Suprapubic skin (tissue), 4 donors: ENCODE data around the gene NUDT21. TPM values are rescaled to one million over a fixed set of nuclear protein-coding genes. Genes with fewer than 3 reads are reported as not detected.

Experiments used
- DNase-seq, 2 donors: peaks; one replicate each; pipeline ENCODE4 v3.0.0-alpha.2; 2019; ENCODE audit warnings: low spot score in 2 of 2
- H3K27ac ChIP-seq: fragments of 200-600 bp; sonication (generic); one replicate; pipeline ENCODE4 v1.5.1; 2019
- H3K27me3 ChIP-seq: fragments of 200-600 bp; sonication (generic); one replicate; pipeline ENCODE4 v1.5.1; 2019
- H3K36me3 ChIP-seq: fragments of 200-600 bp; sonication (generic); one replicate; pipeline ENCODE4 v1.5.1; 2019
- H3K4me1 ChIP-seq: fragments of 200-600 bp; sonication (generic); one replicate; pipeline ENCODE4 v1.5.1; 2019
- H3K4me3 ChIP-seq: fragments of 200-600 bp; sonication (generic); one replicate; pipeline ENCODE4 v1.5.1; 2019; ENCODE audit warnings: mild to moderate bottlenecking
- H3K9me3 ChIP-seq: fragments of 200-600 bp; sonication (generic); one replicate; pipeline ENCODE4 v1.5.1; 2019
- CTCF ChIP-seq, 2 donors: fragments of 200-600 bp in 1 of 2; fragments of 450-650 bp in 1 of 2; sonication (generic) in 1 of 2; IDR thresholded peaks; one replicate each; pipeline ENCODE4 v1.5.1; 2016 to 2019; ENCODE audit warnings: antibody characterized with exemption in 2 of 2, mild to moderate bottlenecking in 1 of 2, moderate library complexity in 1 of 2
- EP300 ChIP-seq: sonication (generic); formaldehyde crosslinking; IDR thresholded peaks from one replicate; pipeline ENCODE4 v1.6.1; 2017; ENCODE audit warnings: antibody characterized with exemption
- POLR2A ChIP-seq, 2 donors: fragments of 450-650 bp; IDR thresholded peaks; one replicate each; pipeline ENCODE4 v1.6.1; 2017; ENCODE audit warnings: antibody characterized with exemption in 2 of 2, mild to moderate bottlenecking in 2 of 2, moderate library complexity in 2 of 2
- POLR2AphosphoS5 ChIP-seq, 3 donors: sonication (generic); formaldehyde crosslinking; IDR thresholded peaks; one replicate each; pipeline ENCODE4 v1.6.1; 2017; ENCODE audit warnings: antibody characterized with exemption in 3 of 3
- WGBS: methylation state at CpG from one replicate; pipeline ENCODE4 v1.1.5; 2018; 5-methylcytosine and 5-hydroxymethylcytosine counted together
- total RNA-seq, 4 donors: library from RNA; depleted of rRNA; stranded (reverse); fragments of >200 nt; gene quantifications; one replicate each; pipeline ENCODE4 v1.1.0, GENCODE V29; 2016

NUDT21 gene
- total RNA-seq, 4 donors from 2014 or later = 36.9 to 49.8 (median 39.9) TPM

GRCh38 chr16:56478281-56479049 is 27.3 kb upstream of the NUDT21 start:
- Histone ChIP-seq H3K4me3 (no peak overlapping the region), H3K36me3 (peaks cover 90% of the 10 kb centered on the region), H3K27ac (no peak overlapping the region), H3K9me3 (no peaks in the 10 kb centered on the region), H3K27me3 (no peaks in the 10 kb centered on the region), H3K4me1 (peaks cover 2% of the 10 kb centered on the region)
- no peak for DNase-seq
- TF ChIP-seq CTCF (IDR thresholded peaks at IDR 0.05) (no peak), EP300 (no peak), POLR2A (IDR thresholded peaks at IDR 0.05) (no peak), POLR2AphosphoS5 (IDR thresholded peaks at IDR 0.05) (no peak)
- 85% methylated on average over 2 of the region's 2 CpGs for WGBS

GRCh38 chr16:56477096-56477878 is 26.2 kb upstream of the NUDT21 start:
- Histone ChIP-seq H3K9me3 (no peaks in the 10 kb centered on the region), H3K27me3 (no peaks in the 10 kb centered on the region), H3K4me3 (no peak overlapping the region), H3K27ac (no peak overlapping the region), H3K36me3 (peaks cover 90% of the 10 kb centered on the region), H3K4me1 (peaks cover 2% of the 10 kb centered on the region)
- WGBS = 79% methylated on average over 2 of the region's 2 CpGs
- no peak for DNase-seq
- no peak for TF ChIP-seq POLR2A (IDR thresholded peaks at IDR 0.05)
- no peak for TF ChIP-seq CTCF (IDR thresholded peaks at IDR 0.05)
- TF ChIP-seq POLR2AphosphoS5 (IDR thresholded peaks at IDR 0.05) = no peak
- no peak for TF ChIP-seq EP300

- no peak for TF ChIP-seq EP300
- TF ChIP-seq POLR2AphosphoS5 (IDR thresholded peaks at IDR 0.05) = no peak
- TF ChIP-seq POLR2A (IDR thresholded peaks at IDR 0.05) = no peak
- no peak for TF ChIP-seq CTCF (IDR thresholded peaks at IDR 0.05)
- Histone ChIP-seq H3K27me3 (no peaks in the 10 kb centered on the region), H3K36me3 (peaks cover 91% of the 10 kb centered on the region), H3K4me1 (peaks cover 7% of the 10 kb centered on the region), H3K9me3 (no peaks in the 10 kb centered on the region), H3K27ac (no peak overlapping the region), H3K4me3 (no peak overlapping the region)
- 95% methylated on average over 2 of the region's 2 CpGs for WGBS
- DNase-seq = no peak
These were observed 24.1 kb upstream of the NUDT21 start for GRCh38 chr16:56475201-56475600.

GRCh38 chr16:56470666-56471065 is 19.5 kb upstream of the NUDT21 start:
- Histone ChIP-seq H3K36me3 (peaks cover 94% of the 10 kb centered on the region), H3K27ac (no peak overlapping the region), H3K4me3 (no peak overlapping the region), H3K4me1 (peaks cover 9% of the 10 kb centered on the region), H3K27me3 (no peaks in the 10 kb centered on the region), H3K9me3 (no peaks in the 10 kb centered on the region)
- 90% methylated on average over 1 of the region's 1 CpG for WGBS
- no peak for TF ChIP-seq POLR2AphosphoS5 (IDR thresholded peaks at IDR 0.05)
- no peak for TF ChIP-seq POLR2A (IDR thresholded peaks at IDR 0.05)
- TF ChIP-seq CTCF (IDR thresholded peaks at IDR 0.05) = no peak
- TF ChIP-seq EP300 = no peak
- DNase-seq = no peak

GRCh38 chr16:56470232-56470631 is 19.1 kb upstream of the NUDT21 start:
- no peak for DNase-seq
- Histone ChIP-seq H3K4me1 (peaks cover 9% of the 10 kb centered on the region), H3K4me3 (no peak overlapping the region), H3K27me3 (no peaks in the 10 kb centered on the region), H3K36me3 (peaks cover 91% of the 10 kb centered on the region), H3K27ac (no peak overlapping the region), H3K9me3 (no peaks in the 10 kb centered on the region)
- WGBS = 55% methylated on average over 3 of the region's 3 CpGs
- TF ChIP-seq CTCF (IDR thresholded peaks at IDR 0.05) (no peak), POLR2AphosphoS5 (IDR thresholded peaks at IDR 0.05) (no peak), POLR2A (IDR thresholded peaks at IDR 0.05) (no peak), EP300 (no peak)
